ENCODE measurements around the gene NKIRAS1.

DNA sequence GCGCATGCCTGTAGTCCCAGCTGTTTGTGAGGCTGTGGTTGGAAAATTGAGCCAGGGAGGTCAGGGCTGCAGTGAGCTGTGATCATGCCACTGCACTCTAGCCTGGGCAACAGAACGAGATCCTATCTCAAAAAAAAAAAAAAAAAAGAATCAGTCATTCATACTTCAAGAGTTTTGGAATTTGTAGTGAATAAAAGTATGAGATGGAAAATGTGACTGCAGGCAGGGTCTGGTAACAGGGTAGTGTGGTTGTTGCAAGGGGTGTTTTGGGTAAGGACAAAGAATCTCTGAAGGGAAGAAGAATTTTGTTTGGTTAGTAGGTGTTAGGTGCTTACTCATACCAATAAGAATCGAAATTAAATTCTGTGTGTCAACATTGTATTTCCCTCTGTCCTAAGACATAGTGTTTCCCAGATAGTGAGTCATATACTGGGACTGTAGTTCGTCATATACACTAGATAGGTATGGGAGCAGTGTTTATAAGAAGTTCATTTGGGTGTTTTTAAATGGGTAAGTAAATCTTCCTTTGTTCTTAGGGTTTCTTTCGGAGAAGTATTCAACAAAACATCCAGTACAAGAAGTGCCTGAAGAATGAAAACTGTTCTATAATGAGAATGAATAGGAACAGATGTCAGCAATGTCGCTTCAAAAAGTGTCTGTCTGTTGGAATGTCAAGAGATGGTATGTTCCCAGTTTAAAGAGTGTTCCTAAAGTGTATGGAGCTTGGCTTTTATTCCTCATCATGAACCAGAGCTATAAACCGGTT lies 42.5 kb upstream of the NKIRAS1 start:
- no peak for TF ChIP-seq CTCF (conservative IDR thresholded peaks at IDR 0.05; ENCODE audit: low read depth in 2 of 2)
- no peak for TF ChIP-seq EZH2 (IDR thresholded peaks at IDR 0.05; ENCODE audit: low read depth, unreplicated experiment)
- TF ChIP-seq POLR2AphosphoS5 (IDR thresholded peaks at IDR 0.05; ENCODE audit: low read depth): no peak
- no peak for TF ChIP-seq EZH2phosphoT487 (IDR thresholded peaks at IDR 0.05; ENCODE audit: unreplicated experiment)
- no peak for TF ChIP-seq JUNB (IDR thresholded peaks at IDR 0.05; ENCODE audit: unreplicated experiment)
- no peak for TF ChIP-seq CREB1 (CRISPR knock-in tag; IDR thresholded peaks at IDR 0.05; ENCODE audit: low read depth)
- TF ChIP-seq STAT1 (IDR thresholded peaks at IDR 0.05; ENCODE audit: unreplicated experiment): no peak
- TF ChIP-seq, protein P1, sequence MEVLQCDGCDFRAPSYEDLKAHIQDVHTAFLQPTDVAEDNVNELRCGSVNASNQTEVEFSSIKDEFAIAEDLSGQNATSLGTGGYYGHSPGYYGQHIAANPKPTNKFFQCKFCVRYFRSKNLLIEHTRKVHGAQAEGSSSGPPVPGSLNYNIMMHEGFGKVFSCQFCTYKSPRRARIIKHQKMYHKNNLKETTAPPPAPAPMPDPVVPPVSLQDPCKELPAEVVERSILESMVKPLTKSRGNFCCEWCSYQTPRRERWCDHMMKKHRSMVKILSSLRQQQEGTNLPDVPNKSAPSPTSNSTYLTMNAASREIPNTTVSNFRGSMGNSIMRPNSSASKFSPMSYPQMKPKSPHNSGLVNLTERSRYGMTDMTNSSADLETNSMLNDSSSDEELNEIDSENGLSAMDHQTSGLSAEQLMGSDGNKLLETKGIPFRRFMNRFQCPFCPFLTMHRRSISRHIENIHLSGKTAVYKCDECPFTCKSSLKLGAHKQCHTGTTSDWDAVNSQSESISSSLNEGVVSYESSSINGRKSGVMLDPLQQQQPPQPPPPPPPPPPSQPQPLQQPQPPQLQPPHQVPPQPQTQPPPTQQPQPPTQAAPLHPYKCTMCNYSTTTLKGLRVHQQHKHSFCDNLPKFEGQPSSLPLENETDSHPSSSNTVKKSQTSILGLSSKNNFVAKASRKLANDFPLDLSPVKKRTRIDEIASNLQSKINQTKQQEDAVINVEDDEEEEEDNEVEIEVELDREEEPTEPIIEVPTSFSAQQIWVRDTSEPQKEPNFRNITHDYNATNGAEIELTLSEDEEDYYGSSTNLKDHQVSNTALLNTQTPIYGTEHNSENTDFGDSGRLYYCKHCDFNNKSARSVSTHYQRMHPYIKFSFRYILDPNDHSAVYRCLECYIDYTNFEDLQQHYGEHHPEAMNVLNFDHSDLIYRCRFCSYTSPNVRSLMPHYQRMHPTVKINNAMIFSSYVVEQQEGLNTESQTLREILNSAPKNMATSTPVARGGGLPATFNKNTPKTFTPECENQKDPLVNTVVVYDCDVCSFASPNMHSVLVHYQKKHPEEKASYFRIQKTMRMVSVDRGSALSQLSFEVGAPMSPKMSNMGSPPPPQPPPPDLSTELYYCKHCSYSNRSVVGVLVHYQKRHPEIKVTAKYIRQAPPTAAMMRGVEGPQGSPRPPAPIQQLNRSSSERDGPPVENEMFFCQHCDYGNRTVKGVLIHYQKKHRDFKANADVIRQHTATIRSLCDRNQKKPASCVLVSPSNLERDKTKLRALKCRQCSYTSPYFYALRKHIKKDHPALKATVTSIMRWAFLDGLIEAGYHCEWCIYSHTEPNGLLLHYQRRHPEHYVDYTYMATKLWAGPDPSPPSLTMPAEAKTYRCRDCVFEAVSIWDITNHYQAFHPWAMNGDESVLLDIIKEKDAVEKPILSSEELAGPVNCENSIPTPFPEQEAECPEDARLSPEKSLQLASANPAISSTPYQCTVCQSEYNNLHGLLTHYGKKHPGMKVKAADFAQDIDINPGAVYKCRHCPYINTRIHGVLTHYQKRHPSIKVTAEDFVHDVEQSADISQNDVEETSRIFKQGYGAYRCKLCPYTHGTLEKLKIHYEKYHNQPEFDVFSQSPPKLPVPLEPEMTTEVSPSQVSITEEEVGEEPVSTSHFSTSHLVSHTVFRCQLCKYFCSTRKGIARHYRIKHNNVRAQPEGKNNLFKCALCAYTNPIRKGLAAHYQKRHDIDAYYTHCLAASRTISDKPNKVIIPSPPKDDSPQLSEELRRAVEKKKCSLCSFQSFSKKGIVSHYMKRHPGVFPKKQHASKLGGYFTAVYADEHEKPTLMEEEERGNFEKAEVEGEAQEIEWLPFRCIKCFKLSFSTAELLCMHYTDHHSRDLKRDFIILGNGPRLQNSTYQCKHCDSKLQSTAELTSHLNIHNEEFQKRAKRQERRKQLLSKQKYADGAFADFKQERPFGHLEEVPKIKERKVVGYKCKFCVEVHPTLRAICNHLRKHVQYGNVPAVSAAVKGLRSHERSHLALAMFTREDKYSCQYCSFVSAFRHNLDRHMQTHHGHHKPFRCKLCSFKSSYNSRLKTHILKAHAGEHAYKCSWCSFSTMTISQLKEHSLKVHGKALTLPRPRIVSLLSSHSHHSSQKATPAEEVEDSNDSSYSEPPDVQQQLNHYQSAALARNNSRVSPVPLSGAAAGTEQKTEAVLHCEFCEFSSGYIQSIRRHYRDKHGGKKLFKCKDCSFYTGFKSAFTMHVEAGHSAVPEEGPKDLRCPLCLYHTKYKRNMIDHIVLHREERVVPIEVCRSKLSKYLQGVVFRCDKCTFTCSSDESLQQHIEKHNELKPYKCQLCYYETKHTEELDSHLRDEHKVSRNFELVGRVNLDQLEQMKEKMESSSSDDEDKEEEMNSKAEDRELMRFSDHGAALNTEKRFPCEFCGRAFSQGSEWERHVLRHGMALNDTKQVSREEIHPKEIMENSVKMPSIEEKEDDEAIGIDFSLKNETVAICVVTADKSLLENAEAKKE (CRISPR knock-in tag; IDR thresholded peaks at IDR 0.05): no peak

All from GM23338 (cell line).